AG08395 (cell line): ENCODE results near the gene PSMF1.
"Not testable (repeated sequence)": the region's sequence is repeated elsewhere in the genome, so short reads cannot be mapped to it uniquely, and the experiment has no call there.

Experiments
- DNase-seq: peaks from one replicate; pipeline ENCODE4 v3.0.0; 2012; ENCODE audit warnings: mixed read lengths, low spot score

Gene PSMF1

GRCh38 chr20:1215386-1216170 is 97.2 kb downstream of the PSMF1 start:
- no peak for DNase-seq

DNA sequence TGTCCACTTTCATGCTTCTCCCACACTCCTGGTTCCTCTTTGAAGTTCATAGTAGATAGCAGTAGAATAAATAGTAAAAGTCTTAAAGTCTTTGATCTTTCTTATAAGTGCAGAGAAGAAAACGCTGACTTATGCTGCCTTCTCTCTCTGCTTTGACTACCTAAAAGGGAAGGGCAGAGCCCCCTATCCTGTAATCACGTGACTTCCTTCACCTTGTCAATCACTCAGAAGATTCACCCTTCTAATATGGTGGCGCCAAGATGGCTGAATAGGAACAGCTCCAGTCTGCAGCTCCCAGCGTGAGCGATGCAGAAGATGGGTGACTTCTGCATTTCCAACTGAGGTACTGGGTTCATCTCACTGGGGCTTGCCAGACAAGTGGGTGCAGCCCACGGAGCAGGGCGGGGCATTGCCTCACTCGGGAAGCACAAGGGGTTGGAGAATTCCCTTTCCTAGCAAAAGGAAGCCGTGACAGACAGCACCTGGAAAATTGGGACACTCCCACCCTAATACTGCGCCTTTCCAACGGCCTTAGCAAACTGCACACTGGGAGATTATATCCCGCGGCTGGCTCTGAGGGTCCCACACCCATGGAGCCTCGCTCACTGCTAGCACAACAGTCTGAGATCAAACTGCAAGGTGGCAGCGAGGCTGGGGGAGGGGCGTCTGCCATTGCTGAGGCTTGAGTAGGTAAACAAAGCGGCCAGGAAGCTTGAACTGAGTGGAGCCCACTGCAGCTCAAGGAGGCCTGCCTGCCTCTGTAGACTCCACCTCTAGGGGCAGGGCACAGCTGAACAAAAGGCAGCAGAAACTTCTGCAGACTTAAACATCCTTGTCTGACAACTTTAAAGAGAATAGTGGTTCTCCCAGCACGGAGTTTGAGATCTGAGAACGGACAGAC is 98.4 kb downstream of the PSMF1 start:
- DNase-seq, result not testable (repeated sequence)
